ENCODE results near the gene ANGPT4.
"Not testable (repeated sequence)": the region's sequence is repeated elsewhere in the genome, so short reads cannot be mapped to it uniquely, and the experiment has no call there.

The ANGPT4 gene

DNA sequence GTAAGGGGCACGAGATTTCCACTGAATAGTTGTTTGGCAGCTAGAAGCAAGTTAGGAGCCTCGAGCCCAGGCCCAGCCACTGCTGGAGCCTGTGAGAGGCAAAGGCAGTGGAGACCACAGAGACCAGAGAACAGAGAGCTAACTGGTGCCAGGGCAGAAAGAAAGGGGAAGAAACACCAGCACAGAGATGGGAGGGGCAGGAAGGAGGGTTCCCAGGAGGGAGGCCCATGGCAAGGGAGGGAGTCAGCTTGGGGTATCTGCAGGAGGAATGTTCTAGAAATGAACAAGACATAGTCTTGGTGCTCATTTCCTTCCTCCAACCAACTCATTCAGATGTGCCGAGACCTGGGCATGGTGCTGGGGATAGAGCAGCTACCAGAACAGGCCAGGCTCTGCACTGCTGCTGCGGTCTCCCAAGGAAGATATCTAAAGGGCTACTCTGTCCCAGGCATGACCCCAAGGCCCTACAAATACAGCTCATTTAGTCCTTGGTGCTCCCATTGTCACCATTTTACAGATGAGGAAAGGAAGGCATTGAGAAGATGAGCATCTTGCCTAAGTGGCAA, 10.7 kb downstream of the ANGPT4 start:
- peaks cover 4% of the 10 kb centered on the region for H3K27me3 Mint-ChIP-seq
- H3K27ac Mint-ChIP-seq, result no peak overlapping the region
- H3K4me1 Mint-ChIP-seq (ENCODE audit: low read depth), result no peaks in the 10 kb centered on the region
- H3K36me3 Mint-ChIP-seq (ENCODE audit: low read depth), result no peaks in the 10 kb centered on the region
- no peaks in the 10 kb centered on the region for H3K9me3 Mint-ChIP-seq
- no peak overlapping the region for H3K4me3 Mint-ChIP-seq

- H3K36me3 Mint-ChIP-seq (ENCODE audit: low read depth), result no peaks in the 10 kb centered on the region
- H3K9me3 Mint-ChIP-seq, result no peaks in the 10 kb centered on the region
- no peaks in the 10 kb centered on the region for H3K4me1 Mint-ChIP-seq (ENCODE audit: low read depth)
- no peak overlapping the region for H3K4me3 Mint-ChIP-seq
- peaks cover 4% of the 10 kb centered on the region for H3K27me3 Mint-ChIP-seq
- no peak overlapping the region for H3K27ac Mint-ChIP-seq
These were observed 12.0 kb downstream of the ANGPT4 start for GRCh38 chr20:904039-904545.

DNA sequence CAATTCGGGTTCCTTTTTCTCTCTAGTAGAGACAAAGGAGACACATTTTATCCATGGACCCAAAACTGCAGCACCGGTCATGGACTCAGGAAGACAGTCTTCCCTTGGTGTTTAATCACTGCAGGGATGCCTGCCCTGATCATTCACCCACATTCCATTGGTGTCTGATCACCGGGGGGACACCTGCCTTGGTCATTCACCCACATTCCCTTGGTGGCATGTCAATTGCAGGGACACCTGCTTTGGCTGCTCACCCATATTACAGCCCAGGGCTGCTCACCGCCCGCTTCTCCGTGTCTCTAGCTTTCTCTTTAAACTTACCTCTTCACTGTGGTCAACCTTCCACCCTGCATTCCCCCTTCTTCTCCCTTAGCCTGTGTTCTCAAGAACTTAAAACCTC, 18.7 kb downstream of the ANGPT4 start:
- H3K4me1 Mint-ChIP-seq (ENCODE audit: low read depth); H3K27ac Mint-ChIP-seq; H3K9me3 Mint-ChIP-seq; H3K27me3 Mint-ChIP-seq; H3K36me3 Mint-ChIP-seq (ENCODE audit: low read depth); H3K4me3 Mint-ChIP-seq: not testable (repeated sequence)

GRCh38 chr20:896501-897025, 19.6 kb downstream of the ANGPT4 start:
- no peaks in the 10 kb centered on the region for H3K9me3 Mint-ChIP-seq
- no peak overlapping the region for H3K4me3 Mint-ChIP-seq
- H3K27me3 Mint-ChIP-seq, result peaks cover 6% of the 10 kb centered on the region
- no peaks in the 10 kb centered on the region for H3K4me1 Mint-ChIP-seq (ENCODE audit: low read depth)
- no peaks in the 10 kb centered on the region for H3K36me3 Mint-ChIP-seq (ENCODE audit: low read depth)
- H3K27ac Mint-ChIP-seq, result no peak overlapping the region

DNA sequence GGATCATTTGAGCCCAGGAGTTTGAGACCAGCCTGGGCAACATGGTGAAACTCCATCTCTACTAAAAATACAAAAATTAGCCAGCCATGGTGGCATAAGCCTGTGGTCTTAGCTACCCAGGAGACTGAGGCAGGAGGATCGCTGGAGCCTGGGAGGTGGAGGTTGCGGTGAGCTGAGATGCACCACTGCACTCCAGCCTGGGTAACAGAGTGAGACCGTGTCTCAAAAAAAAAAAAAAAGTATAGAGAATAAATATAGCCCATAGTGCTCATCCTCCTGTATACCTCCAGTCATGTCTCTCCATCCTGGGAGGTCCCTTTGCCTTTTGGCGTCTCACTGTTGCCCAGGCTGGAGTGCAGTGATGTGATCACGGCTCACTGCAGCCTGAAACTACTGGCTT, 23.8 kb downstream of the ANGPT4 start:
- H3K27me3 Mint-ChIP-seq; H3K27ac Mint-ChIP-seq; H3K4me3 Mint-ChIP-seq; H3K4me1 Mint-ChIP-seq (ENCODE audit: low read depth); H3K36me3 Mint-ChIP-seq (ENCODE audit: low read depth); H3K9me3 Mint-ChIP-seq: not testable (repeated sequence)

DNA sequence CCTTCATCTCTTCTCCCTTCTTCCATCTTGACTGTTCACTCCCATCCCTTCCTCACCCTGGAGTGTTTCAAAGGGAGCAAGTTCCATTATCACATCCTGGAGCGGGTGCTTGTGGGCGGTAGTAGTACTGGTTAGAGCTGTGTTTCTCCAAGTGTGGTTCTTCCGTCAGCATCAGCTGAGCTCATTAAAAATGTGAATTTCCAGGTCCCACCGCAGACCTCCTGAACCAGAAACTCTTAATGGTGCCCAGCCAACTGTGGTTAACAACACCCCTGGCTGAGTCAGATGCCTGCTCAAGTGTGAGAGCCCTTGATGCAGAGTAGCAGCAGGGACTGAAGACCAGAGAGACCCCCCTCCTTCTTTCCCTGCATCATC, 24.4 kb downstream of the ANGPT4 start:
- H3K36me3 Mint-ChIP-seq (ENCODE audit: low read depth), result no peaks in the 10 kb centered on the region
- no peaks in the 10 kb centered on the region for H3K9me3 Mint-ChIP-seq
- no peaks in the 10 kb centered on the region for H3K4me1 Mint-ChIP-seq (ENCODE audit: low read depth)
- H3K27ac Mint-ChIP-seq, result no peak overlapping the region
- H3K4me3 Mint-ChIP-seq, result no peak overlapping the region
- H3K27me3 Mint-ChIP-seq, result peaks cover 3% of the 10 kb centered on the region

- Mint-ChIP-seq H3K4me3 (no peak overlapping the region), H3K9me3 (no peaks in the 10 kb centered on the region)
These were observed 25.0 kb downstream of the ANGPT4 start for GRCh38 chr20:891058-891705.

GRCh38 chr20:890666-891057, 25.5 kb downstream of the ANGPT4 start:
- peaks cover 8% of the 10 kb centered on the region for H3K27me3 Mint-ChIP-seq
- H3K4me3 Mint-ChIP-seq, result no peak overlapping the region
- no peak overlapping the region for H3K27ac Mint-ChIP-seq
- no peaks in the 10 kb centered on the region for H3K4me1 Mint-ChIP-seq (ENCODE audit: low read depth)
- H3K36me3 Mint-ChIP-seq (ENCODE audit: low read depth), result no peaks in the 10 kb centered on the region
- H3K9me3 Mint-ChIP-seq, result no peaks in the 10 kb centered on the region

More at GRCh38 chr20:891058-891705, 25.0 kb downstream of the ANGPT4 start:
- Mint-ChIP-seq H3K27me3 (peaks cover 3% of the 10 kb centered on the region), H3K27ac (no peak overlapping the region), H3K36me3 (ENCODE audit: low read depth) (no peaks in the 10 kb centered on the region), H3K4me1 (ENCODE audit: low read depth) (no peaks in the 10 kb centered on the region)

- Mint-ChIP-seq H3K4me3 (no peak overlapping the region), H3K36me3 (ENCODE audit: low read depth) (no peaks in the 10 kb centered on the region), H3K4me1 (ENCODE audit: low read depth) (no peaks in the 10 kb centered on the region), H3K27ac (no peak overlapping the region), H3K9me3 (no peaks in the 10 kb centered on the region), H3K27me3 (peaks cover 14% of the 10 kb centered on the region)
These were observed 26.1 kb downstream of the ANGPT4 start for GRCh38 chr20:889932-890463.

DNA sequence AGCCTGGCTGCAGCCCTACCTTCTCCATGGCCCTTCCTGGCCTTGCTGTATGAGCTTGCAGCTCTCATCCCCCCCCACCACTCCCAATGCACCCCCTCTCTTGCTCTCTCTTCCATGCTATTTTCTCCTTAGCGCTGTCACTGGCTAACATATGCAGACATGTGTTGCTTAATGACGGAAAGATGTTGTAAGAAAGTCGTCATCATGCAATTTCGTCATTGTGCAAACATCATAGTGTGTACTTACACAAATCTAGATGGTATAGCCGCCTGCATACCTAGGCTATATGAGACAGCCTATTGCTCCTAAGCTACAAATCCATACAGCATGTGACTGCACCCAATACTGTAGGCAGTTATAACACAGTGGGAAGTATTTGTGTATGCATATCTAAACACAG, 27.0 kb downstream of the ANGPT4 start:
- H3K4me1 Mint-ChIP-seq (ENCODE audit: low read depth), result no peaks in the 10 kb centered on the region
- H3K27ac Mint-ChIP-seq, result no peak overlapping the region
- no peaks in the 10 kb centered on the region for H3K9me3 Mint-ChIP-seq
- no peaks in the 10 kb centered on the region for H3K36me3 Mint-ChIP-seq (ENCODE audit: low read depth)
- H3K4me3 Mint-ChIP-seq, result no peak overlapping the region
- H3K27me3 Mint-ChIP-seq, result peaks cover 16% of the 10 kb centered on the region

GRCh38 chr20:888057-888456, 28.1 kb downstream of the ANGPT4 start:
- no peaks in the 10 kb centered on the region for H3K9me3 Mint-ChIP-seq
- no peaks in the 10 kb centered on the region for H3K4me1 Mint-ChIP-seq (ENCODE audit: low read depth)
- H3K27ac Mint-ChIP-seq, result no peak overlapping the region
- H3K36me3 Mint-ChIP-seq (ENCODE audit: low read depth), result no peaks in the 10 kb centered on the region
- H3K4me3 Mint-ChIP-seq, result no peak overlapping the region
- peaks cover 15% of the 10 kb centered on the region for H3K27me3 Mint-ChIP-seq

DNA sequence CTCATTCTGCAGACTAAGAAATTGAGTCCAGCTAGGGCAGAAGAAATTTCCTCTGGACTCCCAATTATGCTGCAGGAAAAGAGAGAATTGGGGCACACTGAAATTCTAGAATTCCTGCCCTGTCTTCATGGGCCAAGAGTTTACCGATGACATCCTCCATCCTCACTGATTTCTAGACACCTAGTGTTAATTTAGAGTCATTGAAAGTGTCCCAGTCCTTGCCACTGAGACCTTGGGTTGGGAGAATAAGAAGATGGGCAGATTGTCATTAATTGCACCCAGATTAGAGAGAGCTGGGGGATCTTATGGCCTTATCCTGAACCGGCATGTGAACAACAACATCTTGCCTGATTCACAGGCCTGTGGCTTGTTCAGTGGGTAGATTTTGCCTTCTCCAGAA, 29.0 kb downstream of the ANGPT4 start:
- Mint-ChIP-seq H3K27ac (no peak overlapping the region), H3K4me3 (no peak overlapping the region), H3K4me1 (ENCODE audit: low read depth) (peaks cover 3% of the 10 kb centered on the region), H3K9me3 (no peaks in the 10 kb centered on the region), H3K36me3 (ENCODE audit: low read depth) (no peaks in the 10 kb centered on the region), H3K27me3 (peaks cover 15% of the 10 kb centered on the region)

DNA sequence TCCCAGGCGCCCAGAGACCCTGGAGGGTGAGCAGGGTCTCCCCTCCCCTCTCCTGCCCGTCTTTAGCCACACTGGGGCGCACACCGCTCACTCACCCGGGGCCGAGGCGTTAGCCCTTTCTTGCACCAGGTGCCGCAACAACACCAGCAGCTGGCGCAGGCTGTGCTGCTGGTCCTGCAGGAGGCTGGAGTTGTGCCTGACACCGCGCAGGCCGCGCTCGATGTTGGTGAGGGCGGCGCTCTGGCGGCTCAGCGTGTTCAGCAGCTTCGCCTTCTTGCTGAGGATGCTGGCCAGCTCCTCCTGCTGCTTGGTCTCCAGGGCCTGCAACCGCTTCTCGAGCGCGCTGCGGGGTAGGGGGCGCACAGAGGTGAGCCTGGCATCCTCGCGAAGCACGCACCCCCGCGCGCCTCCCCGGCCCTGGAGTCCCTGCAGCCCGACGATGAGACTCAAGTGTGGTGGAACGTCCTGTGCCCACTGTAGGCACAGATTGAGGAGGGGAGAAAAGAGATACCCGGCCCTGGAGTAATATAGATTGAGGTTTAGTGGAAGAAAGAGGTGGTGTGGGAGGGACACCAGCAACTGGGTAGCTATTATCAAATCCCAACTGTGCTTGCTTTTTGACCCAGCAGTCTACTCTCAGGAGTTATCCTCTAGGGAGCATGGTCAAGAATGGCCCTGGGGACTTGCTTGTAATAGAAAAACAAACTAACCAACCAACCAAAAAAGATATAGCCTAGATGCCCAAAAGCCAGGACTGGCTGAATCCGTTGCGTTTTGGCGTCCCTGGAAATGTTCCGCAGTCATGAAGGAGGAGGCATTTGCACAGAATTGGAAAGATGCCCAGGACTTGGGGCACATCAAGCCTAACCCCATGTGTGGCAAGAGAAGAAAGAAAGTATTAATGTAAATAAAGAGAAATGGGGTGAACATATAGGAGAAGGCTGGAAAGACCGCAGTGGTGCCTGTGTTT, 30.9 kb downstream of the ANGPT4 start:
- Mint-ChIP-seq H3K4me1 (ENCODE audit: low read depth) (peaks cover 14% of the 10 kb centered on the region), H3K4me3 (no peak overlapping the region), H3K27ac (no peak overlapping the region), H3K27me3 (peaks cover 15% of the 10 kb centered on the region), H3K36me3 (ENCODE audit: low read depth) (no peaks in the 10 kb centered on the region), H3K9me3 (no peaks in the 10 kb centered on the region)

GRCh38 chr20:881783-882144, 34.4 kb downstream of the ANGPT4 start:
- Mint-ChIP-seq H3K4me1 (ENCODE audit: low read depth) (peaks cover 14% of the 10 kb centered on the region), H3K36me3 (ENCODE audit: low read depth) (no peaks in the 10 kb centered on the region), H3K4me3 (peak overlapping the region; percentile 64), H3K27ac (peak overlapping the region; percentile 67), H3K9me3 (no peaks in the 10 kb centered on the region), H3K27me3 (peaks cover 15% of the 10 kb centered on the region)

Measured in stimulated activated naive CD8-positive, alpha-beta T cell treated with anti-CD3 and anti-CD28 coated beads, Interleukin-15, Interleukin-2, amounts not matched to agents 100 ng/mL and 50 ng/mL, for 24 hours (primary cell).